IMR-90 (cell line): ENCODE measurements around the gene ABCC3. TPM values are rescaled to one million over a fixed set of nuclear protein-coding genes. Genes with fewer than 3 reads are reported as not detected.

Experiments used
- ATAC-seq: fragments of 200-7000 bp; cut with Tn5 transposase; 2 replicates; pipeline ENCODE4 v1.9.1; 2020; ENCODE audit warnings: low read depth, mild to moderate bottlenecking, moderate library complexity
- BruUV-seq: library from RNA; stranded (reverse); fragments of 400-500 nt; replicated peaks from 2 replicates; lab custom pipeline; 2021; lab: Mats Ljungman, UMichigan
- CTCF ChIA-PET: fragments of 300-600 bp; formaldehyde crosslinking; extraction: SDS; loops from one replicate; lab custom pipeline; 2021; ENCODE audit warnings: antibody characterized with exemption; lab: Yijun Ruan, JAX
- POLR2A ChIA-PET: fragments of 300-600 bp; sonication (Branson Sonifier 250); formaldehyde crosslinking; loops from one replicate; lab custom pipeline; 2022; ENCODE audit warnings: antibody characterized with exemption; ENCODE audit not compliant: unreplicated experiment; lab: Charles Lee
- DNase-seq: peaks from one replicate; pipeline ENCODE4 v3.0.0; 2013
- H2AFZ ChIP-seq: replicated peaks from 2 replicates; pipeline ENCODE3; 2013; ENCODE audit warnings: low read length, mild to moderate bottlenecking; ENCODE audit not compliant: poor library complexity
- H2AK5ac ChIP-seq: 2 replicates; pipeline ENCODE4 v1.6.1; 2013; ENCODE audit warnings: low read depth, low read length, inconsistent platforms
- H2AK9ac ChIP-seq: replicated peaks from 2 replicates; pipeline ENCODE3; 2013; ENCODE audit warnings: mild to moderate bottlenecking, low read depth, low read length, moderate library complexity; ENCODE audit not compliant: poor library complexity
- H2BK120ac ChIP-seq: 2 replicates; pipeline ENCODE4 v1.6.1; 2013; ENCODE audit warnings: low read depth, low read length, inconsistent platforms
- H2BK15ac ChIP-seq: 3 replicates; pipeline ENCODE4 v1.6.1; 2013; ENCODE audit warnings: low read depth, low read length, inconsistent platforms
- H2BK20ac ChIP-seq: 2 replicates; pipeline ENCODE4 v1.6.1; 2013; ENCODE audit warnings: low read depth, mild to moderate bottlenecking, inconsistent platforms, low read length, moderate library complexity
- H2BK5ac ChIP-seq: 2 replicates; pipeline ENCODE4 v1.6.1; 2013; ENCODE audit warnings: mild to moderate bottlenecking, low read depth, low read length, inconsistent platforms; ENCODE audit not compliant: poor library complexity, severe bottlenecking
- H3K14ac ChIP-seq: replicated peaks from 2 replicates; pipeline ENCODE4 v1.6.1; 2013; ENCODE audit warnings: low read depth, low read length, inconsistent platforms
- H3K18ac ChIP-seq: 2 replicates; pipeline ENCODE4 v1.6.1; 2013; ENCODE audit warnings: low read depth, low read length, control low read depth
- H3K23ac ChIP-seq: 2 replicates; pipeline ENCODE4 v1.6.1; 2013; ENCODE audit warnings: low read depth, low read length, inconsistent platforms
- H3K27ac ChIP-seq: 2 replicates; pipeline ENCODE4 v1.5.1; 2013; ENCODE audit warnings: mild to moderate bottlenecking, control low read depth, low read length; ENCODE audit not compliant: insufficient read depth
- H3K27me3 ChIP-seq: 2 replicates; pipeline ENCODE4 v1.6.1; 2013; ENCODE audit warnings: low read length; ENCODE audit not compliant: control insufficient read depth, insufficient read depth
- H3K36me3 ChIP-seq: 2 replicates; pipeline ENCODE4 v1.6.1; 2013; ENCODE audit warnings: low read length, mixed read lengths; ENCODE audit not compliant: control insufficient read depth, insufficient read depth
- H3K4ac ChIP-seq: 2 replicates; pipeline ENCODE4 v1.6.1; 2013; ENCODE audit warnings: low read depth, low read length, inconsistent platforms
- H3K4me1 ChIP-seq: 2 replicates; pipeline ENCODE4 v1.6.1; 2013; ENCODE audit warnings: low read length, mixed read lengths; ENCODE audit not compliant: control insufficient read depth, insufficient read depth
- H3K4me2 ChIP-seq: 2 replicates; pipeline ENCODE4 v1.6.1; 2013; ENCODE audit warnings: low read depth, mild to moderate bottlenecking, control low read depth, low read length, moderate library complexity
- H3K4me3 ChIP-seq: 2 replicates; pipeline ENCODE4 v1.5.1; 2013; ENCODE audit warnings: low read depth, mild to moderate bottlenecking, control low read depth, low read length, moderate library complexity; ENCODE audit not compliant: insufficient read depth
- H3K56ac ChIP-seq: 2 replicates; pipeline ENCODE4 v1.6.1; 2013; ENCODE audit warnings: low read length, inconsistent platforms; ENCODE audit not compliant: insufficient read depth; ENCODE audit errors: extremely low read depth
- H3K79me1 ChIP-seq, 2 experiments: 2 replicates each; pipeline ENCODE4 v1.6.1; 2013; ENCODE audit warnings: low read length in 2 of 2, inconsistent platforms in 1 of 2, low read depth in 1 of 2
- H3K9ac ChIP-seq: 2 replicates; pipeline ENCODE4 v1.6.1; 2013; ENCODE audit warnings: low read depth, low read length, control low read depth
- H3K9me1 ChIP-seq: 2 replicates; pipeline ENCODE4 v1.6.1; 2013; ENCODE audit warnings: low read length, inconsistent platforms; ENCODE audit not compliant: insufficient read depth
- H3K9me3 ChIP-seq: 2 replicates; pipeline ENCODE4 v1.6.1; 2013; ENCODE audit warnings: low read length; ENCODE audit not compliant: control insufficient read depth, insufficient read depth
- H4K20me1 ChIP-seq: 2 replicates; pipeline ENCODE4 v1.6.1; 2013; ENCODE audit warnings: low read length, inconsistent platforms; ENCODE audit not compliant: insufficient read depth
- H4K5ac ChIP-seq: 2 replicates; pipeline ENCODE4 v1.6.1; 2013; ENCODE audit warnings: mild to moderate bottlenecking, low read depth, low read length, control low read depth
- H4K8ac ChIP-seq, 2 experiments: 2 replicates each; pipeline ENCODE4 v1.6.1; 2013; ENCODE audit warnings: low read depth in 2 of 2, low read length in 2 of 2, control low read depth in 1 of 2, inconsistent platforms in 1 of 2
- H4K91ac ChIP-seq: 2 replicates; pipeline ENCODE4 v1.6.1; 2013; ENCODE audit warnings: low read depth, low read length, inconsistent platforms; ENCODE audit not compliant: insufficient read depth
- BHLHE40 ChIP-seq: fragments of 150-350 bp; IDR thresholded peaks from 2 replicates; pipeline ENCODE4 v1.6.1; 2016; ENCODE audit warnings: mild to moderate bottlenecking, low read depth, low read length
- CEBPB ChIP-seq: IDR thresholded peaks from 2 replicates; pipeline ENCODE4 v1.6.1; 2012; ENCODE audit warnings: low read depth, low read length, improper control_type of control experiment
- FOS ChIP-seq: fragments of 150-350 bp; IDR thresholded peaks from 2 replicates; pipeline ENCODE4 v1.6.1; 2016; ENCODE audit warnings: low read depth, low read length
- MAFK ChIP-seq: IDR thresholded peaks from 2 replicates; pipeline ENCODE4 v1.6.1; 2012; ENCODE audit warnings: low read depth, low read length, improper control_type of control experiment
- MAZ ChIP-seq: IDR thresholded peaks from 2 replicates; pipeline ENCODE4 v1.6.1; 2012; ENCODE audit warnings: low read depth, mild to moderate bottlenecking, low read length, improper control_type of control experiment, moderate library complexity, borderline replicate concordance
- MXI1 ChIP-seq: IDR thresholded peaks from 2 replicates; pipeline ENCODE4 v1.6.1; 2012; ENCODE audit warnings: low read depth, mild to moderate bottlenecking, low read length, moderate library complexity, borderline replicate concordance
- NFE2L2 ChIP-seq: fragments of 150-350 bp; IDR thresholded peaks from 2 replicates; pipeline ENCODE4 v1.6.1; 2016; ENCODE audit warnings: low read depth, mild to moderate bottlenecking, low read length
- SMC3 ChIP-seq: fragments of 150-350 bp; IDR thresholded peaks from 2 replicates; pipeline ENCODE4 v1.6.1; 2016; ENCODE audit warnings: low read depth, mild to moderate bottlenecking, antibody characterized with exemption, low read length, moderate library complexity
- WGBS, 2 experiments: methylation state at CpG; one replicate each; pipeline versions ENCODE4 v1.1.5 to v1.1.7; 2013; ENCODE audit warnings: missing lambda C conversion rate in 2 of 2; ENCODE audit not compliant: insufficient read length in 1 of 2; ENCODE audit errors: extremely low coverage in 2 of 2; 5-methylcytosine and 5-hydroxymethylcytosine counted together
- dilution Hi-C: fragments of 300-500 bp; cut with HindIII; formaldehyde crosslinking; loops from one replicate; pipeline ENCODE4 v1.14.3; 2018; ENCODE audit warnings: low sequenced_read_pairs; ENCODE audit not compliant: unreplicated experiment
- in situ Hi-C: fragments of 300-500 bp; cut with MboI; formaldehyde crosslinking; loops from 3 replicates; pipeline ENCODE4 v1.14.3; 2019; ENCODE audit warnings: low sequenced_read_pairs, inconsistent platforms, mixed read lengths
- intact Hi-C: fragments of 100-400 bp; cut with micrococcal nuclease; formaldehyde crosslinking; loops from 2 replicates; pipeline ENCODE4 v1.10.0; 2022
- polyA plus RNA-seq, 3 experiments: library from polyadenylated mRNA; depleted of rRNA; stranded (reverse); fragments of >200 nt; gene quantifications; 2 replicates each; pipeline ENCODE4 v1.2.3, GENCODE V29; 2012; ENCODE audit warnings: low replicate concordance in 1 of 3
- total RNA-seq: library from RNA; depleted of rRNA; stranded (reverse); fragments of >200 nt; gene quantifications from 2 replicates; pipeline ENCODE4 v1.2.3, GENCODE V29; 2012
- TF ChIP-seq, protein P1 (sequence below): fragments of 150-350 bp; IDR thresholded peaks from 2 replicates; pipeline ENCODE4 v1.6.1; 2016; ENCODE audit warnings: low read depth, mild to moderate bottlenecking, low read length, moderate library complexity, borderline replicate concordance

Gene ABCC3
- total and polyA plus RNA-seq, 2 of the 4 experiments (the other 2 are of a cell fraction): 3.2 to 6.6 TPM

DNA sequence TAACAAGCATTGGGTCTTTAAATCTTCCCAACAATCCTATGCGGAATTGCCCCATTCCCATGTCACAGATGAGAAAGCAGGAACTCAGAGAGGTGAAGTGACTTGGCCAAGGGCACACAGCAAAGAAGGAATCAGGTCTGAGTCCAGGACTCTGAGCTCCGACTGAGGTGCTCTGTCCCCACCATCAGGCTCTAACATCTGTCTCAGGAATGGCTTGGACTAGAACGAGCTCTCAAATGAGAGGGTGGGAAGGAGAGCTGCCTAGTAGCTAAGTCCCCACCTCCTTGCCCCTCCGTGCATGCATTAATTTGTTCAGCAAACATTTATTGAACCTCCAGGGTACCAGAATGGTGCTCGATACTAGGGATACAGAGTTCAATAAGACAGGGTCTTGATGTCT lies 26.7 kb downstream of the ABCC3 start (continued):
- TF ChIP-seq SMC3: no peak
- no peak for TF ChIP-seq FOS
- TF ChIP-seq, protein P1, sequence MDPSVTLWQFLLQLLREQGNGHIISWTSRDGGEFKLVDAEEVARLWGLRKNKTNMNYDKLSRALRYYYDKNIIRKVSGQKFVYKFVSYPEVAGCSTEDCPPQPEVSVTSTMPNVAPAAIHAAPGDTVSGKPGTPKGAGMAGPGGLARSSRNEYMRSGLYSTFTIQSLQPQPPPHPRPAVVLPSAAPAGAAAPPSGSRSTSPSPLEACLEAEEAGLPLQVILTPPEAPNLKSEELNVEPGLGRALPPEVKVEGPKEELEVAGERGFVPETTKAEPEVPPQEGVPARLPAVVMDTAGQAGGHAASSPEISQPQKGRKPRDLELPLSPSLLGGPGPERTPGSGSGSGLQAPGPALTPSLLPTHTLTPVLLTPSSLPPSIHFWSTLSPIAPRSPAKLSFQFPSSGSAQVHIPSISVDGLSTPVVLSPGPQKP: no peak

DNA sequence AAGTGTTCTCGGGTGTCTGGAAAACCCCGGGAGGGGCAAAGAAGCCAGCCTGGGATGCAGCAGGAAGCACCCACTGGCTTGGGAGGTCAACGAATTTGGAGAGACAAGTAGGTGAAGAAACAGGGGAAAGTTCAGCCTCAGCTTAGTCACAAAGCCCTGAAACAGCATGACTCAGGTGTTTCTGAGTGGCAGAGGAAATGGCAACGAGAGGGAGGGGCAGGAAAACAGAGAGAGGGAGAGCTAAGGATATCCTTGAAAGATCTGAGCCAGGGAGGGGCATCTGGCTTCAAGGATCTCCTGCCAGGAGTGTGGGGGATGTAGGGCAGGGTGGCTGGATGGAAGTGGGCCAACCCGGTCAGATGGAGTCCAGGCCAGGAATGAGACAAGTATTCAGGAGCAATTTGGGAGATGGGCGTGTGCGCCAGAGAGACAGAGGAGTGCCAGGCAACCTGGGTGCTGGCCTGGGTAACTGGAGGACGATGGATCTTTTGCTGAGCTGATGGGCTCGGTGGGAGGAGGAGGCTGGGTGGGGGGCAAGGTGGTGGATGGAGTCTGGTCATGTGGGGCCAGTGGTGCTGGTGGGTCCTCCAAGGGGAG lies 27.2 kb downstream of the ABCC3 start:
- Histone ChIP-seq H2AK5ac (peak overlapping the region; percentile 98), H4K91ac (peak overlapping the region; percentile 96), H3K27me3 (no peaks in the 10 kb centered on the region), H3K9me1 (peaks cover 41% of the 10 kb centered on the region), H3K14ac (peak overlapping the region; percentile 97), H2BK15ac (peak overlapping the region; percentile 93), H4K8ac (peak overlapping the region; percentile 66 to 97), H3K9ac (0 out of 2 replicates have a peak overlapping the region, but pooled peaks have one; percentile 16), H4K20me1 (no peaks in the 10 kb centered on the region), H2BK5ac (peak overlapping the region; percentile 95), H3K36me3 (peaks cover 2% of the 10 kb centered on the region; the same call in 1 of the 2 replicates), H4K5ac (peak overlapping the region; percentile 58), H3K4me2 (no peak overlapping the region), H3K27ac (peak overlapping the region; percentile 72), H2BK120ac (peak overlapping the region; percentile 98), H3K9me3 (no peaks in the 10 kb centered on the region), H2AK9ac (peak overlapping the region; percentile 99), H3K4me3 (no peak overlapping the region), H3K23ac (peak overlapping the region; percentile 82), H3K18ac (peak overlapping the region; percentile 65), H2AFZ (peak overlapping the region; percentile 87), H3K79me1 (peaks cover 0 to 18% of the 10 kb centered on the region in 2 experiments; a peak in 2 of 4 replicates), H3K4me1 (peaks cover 32% of the 10 kb centered on the region), H3K4ac (peak overlapping the region; percentile 98), H2BK20ac (peak overlapping the region; percentile 98), H3K56ac (peak overlapping the region; percentile 34; the same call in 1 of the 2 replicates)
- dilution Hi-C loops: no loop called here
- WGBS, 2 experiments: 49% methylated on average over 6 of the region's 9 CpGs; no CpG with 5 or more reads in 1 of the 2 experiments
- intact Hi-C loops: no loop called here
- peak; percentile 93 for DNase-seq
- ATAC-seq: peak; percentile 69
- BruUV-seq: no TSS peak
- ChIA-PET POLR2A (interaction anchor here (0.5 to 1.4 kb wide), 4 partner anchors 9 to 57 kb away, joined by 3 to 5 read pairs (median 4); partner anchors contain the start of gene LUC7L3), CTCF (interaction anchor here (1.3 kb wide), 1 partner anchor 10 kb away, joined by 4 read pairs; no protein-coding TSS in a partner anchor)
- TF ChIP-seq MAFK: peak; percentile 92
- peak; percentile 89 for TF ChIP-seq MAZ
- peak; percentile 70 for TF ChIP-seq CEBPB
- TF ChIP-seq NFE2L2: peak; percentile 99
- TF ChIP-seq FOS: peak; percentile 72
- no peak; the same call in 1 of the 2 replicates for TF ChIP-seq BHLHE40
- no peak for TF ChIP-seq MXI1
- in situ Hi-C loops: no loop called here
